ENCODE data around the gene FOXL2.
"Not testable (repeated sequence)": the region's sequence is repeated elsewhere in the genome, so short reads cannot be mapped to it uniquely, and the experiment has no call there.

FOXL2 gene

GRCh38 chr3:138933068-138933668, 13.8 kb downstream of the FOXL2 start:
- DNase-seq (ENCODE audit: low read depth in 3 of 3): no peak

DNA sequence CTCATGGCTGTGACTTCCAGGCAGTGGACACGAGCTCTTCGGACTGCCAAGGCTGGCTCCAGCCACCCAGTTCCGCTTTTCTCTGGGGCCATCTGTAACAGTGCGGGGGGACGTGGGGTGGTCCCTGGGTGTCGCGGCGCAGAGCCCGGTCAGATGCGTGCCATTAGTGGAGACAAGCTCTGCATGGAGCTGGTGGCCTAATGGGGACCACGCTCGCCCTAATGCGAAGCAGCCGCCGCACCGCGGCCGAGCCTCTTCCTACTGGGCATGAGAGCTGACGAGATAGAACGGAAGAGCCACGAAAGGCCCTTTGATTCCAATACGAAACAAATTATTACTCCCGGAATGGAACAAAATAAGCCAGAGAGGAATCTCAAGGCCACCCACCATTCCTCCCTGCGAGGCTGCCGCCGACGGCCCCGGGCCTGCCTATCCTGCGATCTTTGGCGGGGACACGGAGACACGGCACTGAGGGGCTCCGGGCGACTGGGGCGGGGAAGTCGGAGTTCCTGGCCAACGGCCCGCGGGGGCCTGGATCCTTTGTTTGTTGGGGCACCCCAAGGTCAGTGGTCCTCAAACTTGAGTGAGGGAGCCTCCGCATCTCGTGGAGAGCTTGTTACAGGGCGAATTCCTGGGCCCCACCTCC, 18.1 kb downstream of the FOXL2 start:
- no peak for DNase-seq (ENCODE audit: low read depth in 3 of 3)

DNA sequence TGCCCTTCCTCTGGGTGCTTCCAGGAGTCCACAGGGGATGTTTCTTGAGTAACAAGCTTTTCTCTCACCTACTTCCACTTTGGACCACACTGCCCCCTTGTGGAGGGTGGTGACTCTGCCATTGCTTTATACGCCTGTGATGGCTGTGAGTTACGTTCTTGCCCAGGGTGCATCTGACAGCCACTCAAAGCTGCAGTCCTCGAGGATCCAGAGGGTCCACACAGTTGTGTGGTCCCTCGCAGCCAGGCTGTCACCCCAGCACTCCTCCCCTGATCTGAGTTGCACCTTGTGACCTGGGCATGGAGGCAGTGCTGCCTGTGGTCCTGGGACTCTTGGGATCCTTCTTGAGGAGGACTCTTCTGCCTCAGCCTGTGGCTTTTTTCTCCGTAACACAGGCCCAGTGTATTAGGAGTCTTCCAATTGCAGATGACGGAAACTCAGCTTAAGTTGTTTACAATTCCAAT, 23.4 kb downstream of the FOXL2 start:
- DNase-seq (ENCODE audit: low read depth in 3 of 3): peak; percentile 65 to 74 (median 68)

DNA sequence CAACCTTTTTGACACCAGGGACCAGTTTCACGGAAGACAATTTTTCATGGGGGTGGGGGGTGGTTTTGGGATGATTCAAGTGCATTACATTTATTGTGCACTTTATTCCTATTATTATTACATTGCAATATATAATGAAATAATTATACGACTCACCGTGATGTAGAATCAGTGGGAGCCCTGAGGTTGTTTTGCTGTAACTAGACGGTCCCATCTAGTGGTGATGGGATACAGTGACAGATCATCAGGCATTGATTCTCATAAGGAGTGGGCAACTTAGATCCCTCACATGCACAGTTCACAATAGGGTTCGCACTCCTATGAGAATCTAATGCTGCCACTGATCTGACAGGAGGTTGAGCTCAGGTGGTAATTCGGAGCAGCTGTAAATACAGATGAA, 24.5 kb downstream of the FOXL2 start:
- DNase-seq (ENCODE audit: low read depth in 3 of 3): not testable (repeated sequence)

DNA sequence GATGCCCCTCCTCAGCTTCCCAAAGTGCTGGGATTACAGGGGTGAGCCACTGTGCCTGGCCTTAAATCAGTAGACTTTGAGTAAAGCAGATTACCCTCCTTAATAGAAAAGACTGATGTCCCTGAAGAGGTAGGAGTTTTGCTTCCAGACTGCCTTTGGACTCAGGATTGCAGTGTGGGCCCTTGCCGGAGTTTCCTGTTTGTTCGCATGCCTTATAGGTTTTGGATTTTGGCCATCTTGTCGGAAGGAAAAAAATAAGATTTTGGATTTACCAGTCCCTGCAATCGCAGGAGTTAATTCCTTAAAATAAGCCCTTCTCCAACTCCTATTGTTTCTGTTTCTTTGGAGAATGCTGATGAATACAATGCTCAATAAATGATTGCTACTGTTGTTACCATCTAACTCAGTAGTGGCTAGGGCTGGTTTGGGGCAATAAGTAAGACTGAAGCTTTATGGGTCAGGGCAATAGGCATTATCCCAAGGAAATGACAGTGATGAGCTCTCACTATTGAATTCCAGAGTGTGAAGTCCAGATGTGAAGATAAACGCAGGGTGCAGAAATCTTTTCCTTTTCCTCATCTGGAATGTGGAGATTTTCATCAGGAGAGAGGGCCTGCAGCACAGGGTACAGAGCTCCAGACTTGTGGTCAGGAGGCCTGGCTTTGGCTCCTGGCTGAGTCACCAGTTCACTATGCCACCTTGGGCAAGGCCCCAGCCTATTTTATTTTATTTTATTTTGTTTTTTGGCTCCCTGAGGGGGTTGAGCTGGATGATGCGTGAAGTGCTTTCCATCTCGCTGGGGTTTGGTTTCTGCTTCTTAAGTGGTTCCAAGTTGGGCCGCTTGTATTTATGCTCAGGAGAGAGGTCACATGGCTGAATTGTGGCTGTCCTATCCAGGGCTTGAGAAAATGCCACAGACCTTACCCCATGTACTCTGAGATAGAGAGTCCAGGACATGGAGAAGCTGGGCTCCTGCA, 25.3 kb downstream of the FOXL2 start:
- DNase-seq (ENCODE audit: low read depth in 3 of 3): no peak

- no peak for DNase-seq (ENCODE audit: low read depth in 3 of 3)
These were observed 27.6 kb downstream of the FOXL2 start for GRCh38 chr3:138919325-138919724.

DNA sequence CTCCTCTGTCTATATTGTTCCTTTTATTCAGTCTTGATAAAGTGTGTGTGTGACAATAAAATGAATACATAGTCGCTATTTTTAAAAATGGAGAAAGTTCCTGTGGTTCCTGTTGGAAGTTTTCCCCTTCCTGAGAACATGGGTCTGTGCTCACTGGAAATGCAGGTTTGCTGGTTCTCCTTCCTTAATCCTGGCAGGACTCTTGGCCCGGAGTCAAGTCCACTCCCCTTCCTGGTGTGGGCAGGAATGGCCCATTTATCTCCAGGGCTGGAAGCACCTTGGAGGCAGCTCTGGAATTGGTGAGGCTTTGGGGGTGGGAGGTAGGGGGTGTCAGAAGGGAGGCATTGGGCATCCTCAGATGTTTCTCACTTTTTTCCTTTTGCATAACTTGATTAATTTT, 30.1 kb downstream of the FOXL2 start:
- no peak for DNase-seq (ENCODE audit: low read depth in 3 of 3)

DNA sequence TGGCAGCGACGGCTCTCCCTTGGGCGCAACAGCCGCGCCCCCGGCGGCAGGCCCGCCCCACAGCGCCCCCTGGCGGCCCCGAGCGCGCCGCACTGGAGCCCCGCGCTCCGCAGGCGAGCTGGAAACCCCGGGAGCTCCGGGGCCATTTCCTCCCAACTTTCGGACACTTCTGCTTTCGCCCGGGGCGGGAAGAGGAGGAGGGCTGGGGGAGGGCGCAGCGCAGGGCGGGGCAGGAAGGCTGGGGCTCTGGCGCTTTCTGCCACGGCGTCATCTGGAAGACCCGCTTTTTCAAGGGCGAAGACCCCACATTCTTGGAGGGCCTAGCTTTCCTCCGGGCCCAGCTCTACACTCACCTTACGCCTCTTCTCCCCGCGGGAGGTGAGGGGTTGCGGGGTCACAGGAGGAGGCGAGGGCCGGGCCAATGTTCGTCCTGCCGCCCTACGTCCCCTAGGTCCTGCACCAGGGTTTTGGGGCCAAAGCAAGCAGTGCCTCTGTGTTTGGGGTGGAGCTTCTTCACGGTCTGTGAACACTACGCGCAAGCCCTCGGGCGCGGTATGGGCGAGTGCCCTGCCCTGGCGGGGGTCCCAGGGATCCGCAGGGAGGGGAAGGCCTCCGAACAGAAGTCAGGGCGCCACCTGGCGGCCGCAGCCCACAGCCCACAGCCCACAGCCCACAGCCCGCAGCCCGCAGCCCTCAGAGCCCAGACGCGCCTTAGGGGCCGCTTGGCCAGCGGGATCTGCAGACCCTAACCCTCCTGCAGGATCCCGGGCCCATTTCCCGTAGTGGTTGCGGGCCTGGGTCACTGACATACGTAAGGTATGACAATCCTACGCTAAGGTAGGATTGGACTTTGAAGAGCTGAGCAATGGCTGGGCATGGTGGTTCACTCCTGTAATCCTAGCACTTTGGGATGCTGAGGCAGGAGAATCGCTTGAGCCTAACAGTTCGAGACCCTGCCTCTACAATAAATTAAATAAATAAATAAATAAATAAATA, 31.1 kb downstream of the FOXL2 start:
- peak; percentile 58 to 74 (median 61) for DNase-seq (ENCODE audit: low read depth in 3 of 3)

DNA sequence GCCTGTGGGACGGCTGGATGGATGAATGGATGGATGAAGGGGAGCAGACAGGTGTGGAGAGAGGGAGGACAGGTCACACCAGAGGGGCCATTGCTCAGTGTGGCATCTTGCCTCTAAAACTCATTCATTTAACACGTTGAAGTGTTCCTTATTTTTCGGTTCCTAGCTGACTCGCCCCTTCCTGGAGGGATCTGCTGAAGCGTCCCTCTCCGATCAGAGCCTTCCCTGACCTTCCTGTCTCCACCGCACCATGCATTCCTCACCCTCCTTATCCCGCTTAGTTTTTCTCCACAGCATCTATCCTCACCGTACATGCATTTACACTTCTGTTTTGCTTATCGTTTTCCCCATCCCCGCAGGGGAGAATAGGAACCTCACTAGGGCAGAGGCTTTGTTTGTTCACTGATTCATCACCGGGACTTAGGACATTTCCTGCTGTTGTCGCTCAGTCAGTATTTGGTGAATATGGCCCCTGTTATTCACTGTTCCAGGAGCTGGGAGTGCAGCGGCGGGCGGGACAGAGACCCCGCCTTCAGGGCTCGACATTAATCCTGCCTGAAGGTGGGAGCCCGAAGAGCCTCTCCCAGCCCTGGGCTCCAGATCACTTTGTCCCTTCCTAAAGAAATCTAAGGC, 32.0 kb downstream of the FOXL2 start:
- no peak for DNase-seq (ENCODE audit: low read depth in 3 of 3)

- DNase-seq (ENCODE audit: low read depth in 3 of 3): no peak
These were observed 33.2 kb downstream of the FOXL2 start for GRCh38 chr3:138913766-138914165.

DNA sequence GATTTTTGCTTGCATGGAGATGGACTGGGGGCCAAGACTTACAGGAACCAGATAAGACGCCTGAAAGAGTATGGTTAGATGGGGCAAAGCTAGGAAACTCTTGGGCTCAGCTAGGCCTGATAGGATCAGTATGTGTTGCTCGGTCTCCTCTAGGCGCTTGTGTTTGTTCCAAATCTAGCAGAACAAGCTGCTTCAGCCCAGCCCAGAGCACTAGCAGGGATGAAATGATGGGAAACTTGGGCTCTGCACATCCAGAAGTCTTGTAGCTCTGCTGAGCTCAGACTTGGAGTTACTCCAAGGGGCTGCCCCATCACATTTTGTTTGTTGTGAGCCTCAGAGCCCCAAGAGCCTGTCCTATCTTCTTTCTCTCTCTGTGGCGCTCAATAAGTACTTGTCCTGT, 34.7 kb downstream of the FOXL2 start:
- no peak for DNase-seq (ENCODE audit: low read depth in 3 of 3)

GRCh38 chr3:138911621-138912020, 35.3 kb downstream of the FOXL2 start:
- no peak for DNase-seq (ENCODE audit: low read depth in 3 of 3)

- DNase-seq (ENCODE audit: low read depth in 3 of 3): no peak
These were observed 37.0 kb downstream of the FOXL2 start for GRCh38 chr3:138909904-138910303.

DNA sequence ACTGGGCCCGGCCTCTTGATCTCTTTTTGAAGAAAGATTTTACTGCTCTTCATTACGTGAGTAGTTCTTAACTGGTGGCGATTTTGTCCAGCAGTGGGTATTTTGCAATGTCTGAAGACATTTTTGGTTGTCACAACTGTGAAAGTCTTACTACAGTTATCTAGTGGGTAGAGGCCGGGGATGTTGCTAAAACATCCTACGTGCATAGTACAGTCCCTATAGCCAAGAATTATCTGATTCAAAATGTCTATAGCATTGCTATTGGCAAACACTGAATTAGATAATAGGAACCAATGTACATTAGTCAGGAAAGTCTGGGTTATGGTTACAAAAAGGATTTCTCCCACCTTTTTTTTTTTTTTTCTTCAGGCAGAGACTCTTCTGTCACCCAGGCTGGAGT, 38.1 kb downstream of the FOXL2 start:
- DNase-seq (ENCODE audit: low read depth in 3 of 3): no peak

DNA sequence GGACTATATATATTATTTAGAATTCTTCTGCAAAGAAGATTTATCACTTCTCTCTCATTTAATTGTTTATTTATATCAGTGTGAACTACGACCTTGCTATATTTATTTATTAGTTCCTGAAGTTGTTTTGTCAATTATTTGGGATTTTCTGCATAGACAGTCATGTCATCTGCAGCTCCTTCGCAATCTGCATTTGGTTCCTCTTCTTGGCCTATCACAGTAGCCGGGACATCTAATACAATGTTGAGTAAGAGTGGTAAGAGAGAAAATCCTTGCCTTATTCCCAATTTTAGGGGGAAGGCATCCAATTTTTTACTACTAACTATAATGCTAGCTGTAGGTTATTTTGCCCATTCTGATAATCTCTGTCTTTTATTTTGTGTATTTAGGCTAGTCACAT, 39.4 kb downstream of the FOXL2 start:
- no peak for DNase-seq (ENCODE audit: low read depth in 3 of 3)

DNA sequence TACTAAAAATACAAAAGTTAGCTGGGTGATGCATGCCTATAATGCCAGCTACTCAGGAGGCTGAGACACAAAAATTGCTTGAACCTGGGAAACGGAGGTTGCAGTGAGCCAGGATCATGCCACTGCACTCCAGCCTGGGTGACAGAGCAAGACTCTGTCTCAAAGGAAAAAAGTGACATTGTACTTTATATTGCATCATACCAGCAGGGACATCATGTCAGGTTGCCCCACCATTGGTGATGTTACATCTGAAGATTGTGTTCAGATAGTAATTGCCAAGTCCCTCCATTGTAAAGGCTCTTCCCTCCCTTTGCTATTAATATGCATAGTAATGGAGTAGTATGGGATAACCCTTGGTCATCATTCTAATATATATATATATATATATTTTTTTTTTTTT, 44.8 kb downstream of the FOXL2 start:
- DNase-seq (ENCODE audit: low read depth in 3 of 3): no peak

DNA sequence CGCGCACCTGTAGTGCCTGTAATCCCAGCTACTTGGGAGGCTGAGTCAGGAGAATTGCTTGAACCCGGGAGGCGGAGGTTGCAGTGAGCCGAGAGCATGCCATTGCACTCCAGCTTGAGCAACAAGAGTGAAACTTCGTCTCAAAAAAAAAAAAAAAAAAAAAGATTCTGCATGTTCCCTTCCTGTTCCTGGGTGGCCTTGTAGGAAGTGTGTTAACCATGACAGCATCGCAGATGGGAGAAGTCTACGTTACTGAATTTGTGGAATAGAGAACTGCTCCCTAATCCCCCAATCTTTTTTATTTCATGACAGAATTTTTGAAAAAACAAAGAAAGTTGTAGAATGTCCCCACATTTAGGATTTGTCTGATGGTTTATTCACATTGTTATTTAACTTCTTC, 45.4 kb downstream of the FOXL2 start:
- no peak for DNase-seq (ENCODE audit: low read depth in 3 of 3)

DNA sequence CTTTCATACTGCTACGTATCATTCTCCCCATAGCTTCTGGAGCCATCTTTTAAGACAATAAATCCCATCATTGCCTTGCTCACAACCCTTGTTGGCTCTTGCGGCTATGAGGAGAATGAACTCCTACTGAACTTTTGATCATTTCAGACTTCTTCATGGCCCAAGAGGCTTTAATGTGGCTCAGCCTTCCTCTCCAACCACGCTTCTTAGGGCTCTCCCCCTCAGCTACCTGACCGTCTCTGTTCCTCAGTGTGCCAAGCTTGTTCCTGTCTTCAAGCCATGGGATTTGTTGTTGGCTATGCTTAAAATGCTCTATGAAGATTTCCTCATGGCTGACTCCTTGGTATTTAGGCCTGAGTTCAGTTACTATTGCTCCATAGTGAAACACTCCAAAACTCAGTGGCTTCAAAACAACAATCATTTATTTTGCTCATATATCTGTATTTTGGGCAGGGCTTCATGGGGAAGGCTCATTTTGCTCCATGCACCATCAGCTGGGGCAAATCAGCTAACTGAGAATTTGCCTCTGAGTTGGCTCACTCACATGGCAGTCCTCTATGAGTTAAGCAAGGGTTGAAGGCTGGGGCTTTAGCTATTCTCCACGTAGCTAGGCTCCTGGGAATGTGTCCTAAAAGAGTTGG, 47.5 kb downstream of the FOXL2 start:
- no peak for DNase-seq (ENCODE audit: low read depth in 3 of 3)

- no peak for DNase-seq (ENCODE audit: low read depth in 3 of 3)
These were observed 48.2 kb downstream of the FOXL2 start for GRCh38 chr3:138898708-138899107.

DNA sequence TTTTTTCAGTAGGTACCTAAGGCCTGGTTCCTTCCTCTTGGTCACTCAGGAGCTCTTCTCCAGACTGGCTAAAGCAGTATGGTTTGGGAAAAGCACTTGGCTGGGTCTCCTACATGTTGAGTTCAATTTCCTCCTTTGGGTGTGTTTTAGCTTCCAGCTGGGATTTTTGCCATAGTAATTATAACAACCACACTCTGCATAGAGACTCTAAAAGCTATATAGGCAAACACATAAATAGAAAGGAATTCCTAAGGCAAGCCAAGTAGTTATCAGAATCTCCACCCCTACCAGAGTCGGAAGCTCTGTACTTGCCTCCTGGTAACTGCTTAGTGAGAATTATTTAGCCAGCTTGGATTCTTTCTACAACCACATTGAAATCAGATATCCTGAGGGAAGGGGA, 48.6 kb downstream of the FOXL2 start:
- no peak for DNase-seq (ENCODE audit: low read depth in 3 of 3)
